WTC11 (cell line): ENCODE measurements around the gene CHERP. TPM values are rescaled to one million over a fixed set of nuclear protein-coding genes. Genes with fewer than 3 reads are reported as not detected.

Experiments
- ATAC-seq: fragments of 200-7000 bp; cut with Tn5 transposase; 2 replicates; pipeline ENCODE4 v1.10.0; 2021; ENCODE audit warnings: mild to moderate bottlenecking, moderate library complexity
- CTCF ChIA-PET: fragments of 300-600 bp; sonication (Branson Sonifier 250); formaldehyde crosslinking; loops from one replicate; lab custom pipeline; 2021; ENCODE audit warnings: antibody characterized with exemption; lab: Charles Lee
- POLR2A ChIA-PET: fragments of 350-600 bp; sonication (Branson Sonifier 250); formaldehyde crosslinking; loops from one replicate; lab custom pipeline; 2021; ENCODE audit warnings: antibody characterized with exemption; lab: Charles Lee
- DNase-seq: peaks from one replicate; pipeline ENCODE4 v3.0.0; 2021; ENCODE audit warnings: low spot score
- H3K27ac Mint-ChIP-seq: 2 replicates; pipeline ENCODE4 v1.8.0; 2021; ENCODE audit warnings: mixed read lengths
- H3K27me3 Mint-ChIP-seq: 2 replicates; pipeline ENCODE4 v1.8.0; 2021; ENCODE audit warnings: low read depth, mild to moderate bottlenecking, moderate library complexity, mixed read lengths
- H3K36me3 Mint-ChIP-seq: 2 replicates; pipeline ENCODE4 v1.8.0; 2021; ENCODE audit warnings: mixed read lengths
- H3K4me1 Mint-ChIP-seq: 2 replicates; pipeline ENCODE4 v1.8.0; 2022; ENCODE audit warnings: mixed read lengths
- H3K4me3 Mint-ChIP-seq: 2 replicates; pipeline ENCODE4 v1.8.0; 2021; ENCODE audit warnings: mild to moderate bottlenecking, moderate library complexity, mixed read lengths
- H3K9me3 Mint-ChIP-seq: 2 replicates; pipeline ENCODE4 v1.8.0; 2021; ENCODE audit warnings: mixed read lengths
- ARID4B ChIP-seq: sonication (generic); formaldehyde crosslinking; IDR thresholded peaks from 2 replicates; pipeline ENCODE4 v1.8.0; 2023; ENCODE audit warnings: missing genetic modification reagents, mild to moderate bottlenecking, borderline replicate concordance
- ATF2 ChIP-seq: sonication (generic); formaldehyde crosslinking; IDR thresholded peaks from 2 replicates; pipeline ENCODE4 v1.8.1; 2022; ENCODE audit warnings: low read depth, missing genetic modification reagents, borderline replicate concordance
- ETV6 ChIP-seq: sonication (generic); formaldehyde crosslinking; IDR thresholded peaks from 2 replicates; pipeline ENCODE4 v1.8.1; 2022; ENCODE audit warnings: mild to moderate bottlenecking, missing genetic modification reagents
- FOXP1 ChIP-seq: sonication (generic); formaldehyde crosslinking; IDR thresholded peaks from 2 replicates; pipeline ENCODE4 v1.8.0; 2022; ENCODE audit warnings: missing genetic modification reagents, mild to moderate bottlenecking, moderate library complexity, borderline replicate concordance
- GABPB1 ChIP-seq: sonication (generic); formaldehyde crosslinking; IDR thresholded peaks from 2 replicates; pipeline ENCODE4 v1.8.1; 2023; ENCODE audit warnings: mild to moderate bottlenecking, missing genetic modification reagents
- GRHL2 ChIP-seq: fragments of 250-450 bp; sonication (Bioruptor Pico); IDR thresholded peaks from 2 replicates; pipeline ENCODE4 v1.8.0; 2022; ENCODE audit warnings: mild to moderate bottlenecking, moderate library complexity; ENCODE audit not compliant: insufficient replicate concordance, severe bottlenecking
- IRF2 ChIP-seq: sonication (generic); formaldehyde crosslinking; IDR thresholded peaks from 2 replicates; pipeline ENCODE4 v1.8.0; 2022; ENCODE audit warnings: low read depth, missing genetic modification reagents, borderline replicate concordance
- JAZF1 ChIP-seq: fragments of 250-450 bp; sonication (Bioruptor Pico); IDR thresholded peaks from 2 replicates; pipeline ENCODE4 v1.9.0; 2021; ENCODE audit warnings: moderate library complexity, mild to moderate bottlenecking, inconsistent platforms
- JUN ChIP-seq: sonication (generic); formaldehyde crosslinking; IDR thresholded peaks from 2 replicates; pipeline ENCODE4 v1.8.0; 2023; ENCODE audit warnings: mild to moderate bottlenecking, missing genetic modification reagents
- MYBL2 ChIP-seq: sonication (generic); formaldehyde crosslinking; IDR thresholded peaks from 2 replicates; pipeline ENCODE4 v1.8.1; 2023; ENCODE audit warnings: mild to moderate bottlenecking, moderate library complexity, missing genetic modification reagents
- NFATC4 ChIP-seq: fragments of 250-450 bp; sonication (Bioruptor Pico); IDR thresholded peaks from 2 replicates; pipeline ENCODE4 v1.9.0; 2021; ENCODE audit warnings: mild to moderate bottlenecking
- NFYB ChIP-seq: sonication (generic); formaldehyde crosslinking; conservative IDR thresholded peaks from 2 replicates; pipeline ENCODE4 v1.8.0; 2022; ENCODE audit warnings: low read depth, missing genetic modification reagents
- SOX15 ChIP-seq: fragments of 250-450 bp; sonication (Bioruptor Pico); IDR thresholded peaks from 2 replicates; pipeline ENCODE4 v1.9.0; 2021; ENCODE audit warnings: mild to moderate bottlenecking
- ZBTB43 ChIP-seq: sonication (generic); formaldehyde crosslinking; IDR thresholded peaks from 2 replicates; pipeline ENCODE4 v1.8.1; 2023; ENCODE audit warnings: mild to moderate bottlenecking, missing genetic modification reagents
- ZNF416 ChIP-seq: fragments of 250-450 bp; sonication (Bioruptor Pico); IDR thresholded peaks from 2 replicates; pipeline ENCODE4 v1.9.0; 2021; ENCODE audit warnings: mild to moderate bottlenecking, inconsistent platforms
- total RNA-seq: library from RNA; stranded (reverse); gene quantifications from 3 replicates; pipeline ENCODE4 v1.2.3, GENCODE V29; 2021
- TF ChIP-seq, protein P1 (sequence below): fragments of 250-450 bp; sonication (Bioruptor Pico); IDR thresholded peaks from 2 replicates; pipeline ENCODE4 v1.9.0; 2021; ENCODE audit warnings: mild to moderate bottlenecking
- TF ChIP-seq, protein P2 (sequence below): sonication (generic); formaldehyde crosslinking; IDR thresholded peaks from 2 replicates; pipeline ENCODE4 v1.8.1; 2022; ENCODE audit warnings: missing genetic modification reagents, borderline replicate concordance
- TF ChIP-seq, protein P3 (sequence below): sonication (generic); formaldehyde crosslinking; IDR thresholded peaks from 2 replicates; pipeline ENCODE4 v1.8.1; 2023; ENCODE audit warnings: mild to moderate bottlenecking, missing genetic modification reagents, moderate library complexity

Gene CHERP
- total RNA-seq, 1 experiment from 2014 or later = 98.7 TPM

DNA sequence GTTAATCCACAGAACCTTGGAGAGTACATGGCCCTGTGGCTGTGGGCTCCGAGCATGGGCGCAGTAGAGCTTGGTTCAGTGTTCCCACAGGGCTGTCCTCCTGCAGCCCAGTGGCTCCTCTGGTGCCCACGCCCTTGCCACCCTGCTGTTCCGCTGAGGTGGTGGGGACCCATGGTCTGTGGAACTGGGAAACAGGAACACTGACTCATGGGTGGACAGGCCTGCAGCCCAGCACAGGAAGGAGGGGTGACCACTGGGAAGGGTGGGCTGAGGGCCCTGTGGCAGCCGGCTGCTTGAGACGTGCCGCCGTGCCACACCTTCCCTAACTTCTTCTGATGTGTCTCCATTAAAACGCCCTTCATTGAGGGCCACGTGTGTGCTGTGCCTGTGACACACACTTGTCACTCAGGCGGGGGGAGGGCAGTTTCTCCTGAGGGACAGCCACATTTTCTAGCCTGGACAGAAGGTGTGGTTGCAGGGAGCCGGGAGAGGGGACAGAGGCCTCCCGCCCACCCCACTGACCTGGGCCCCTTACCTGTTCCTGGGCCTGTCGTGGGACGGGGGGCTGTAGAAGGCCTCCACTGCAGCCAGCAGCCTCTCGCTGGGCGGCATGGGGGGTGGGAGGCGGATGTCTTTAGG is 21.1 kb downstream of the CHERP start:
- TF ChIP-seq ATF2 (no peak), JUN (CRISPR knock-in tag) (no peak), ZBTB43 (CRISPR knock-in tag) (no peak), ZNF416 (no peak), GRHL2 (no peak), FOXP1 (CRISPR knock-in tag) (no peak), ARID4B (CRISPR knock-in tag) (no peak), MYBL2 (CRISPR knock-in tag) (no peak), SOX15 (CRISPR knock-in tag) (no peak), JAZF1 (CRISPR knock-in tag) (no peak), IRF2 (CRISPR knock-in tag) (no peak)
- TF ChIP-seq, protein P1, sequence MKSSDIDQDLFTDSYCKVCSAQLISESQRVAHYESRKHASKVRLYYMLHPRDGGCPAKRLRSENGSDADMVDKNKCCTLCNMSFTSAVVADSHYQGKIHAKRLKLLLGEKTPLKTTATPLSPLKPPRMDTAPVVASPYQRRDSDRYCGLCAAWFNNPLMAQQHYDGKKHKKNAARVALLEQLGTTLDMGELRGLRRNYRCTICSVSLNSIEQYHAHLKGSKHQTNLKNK = no peak
- TF ChIP-seq, protein P2, sequence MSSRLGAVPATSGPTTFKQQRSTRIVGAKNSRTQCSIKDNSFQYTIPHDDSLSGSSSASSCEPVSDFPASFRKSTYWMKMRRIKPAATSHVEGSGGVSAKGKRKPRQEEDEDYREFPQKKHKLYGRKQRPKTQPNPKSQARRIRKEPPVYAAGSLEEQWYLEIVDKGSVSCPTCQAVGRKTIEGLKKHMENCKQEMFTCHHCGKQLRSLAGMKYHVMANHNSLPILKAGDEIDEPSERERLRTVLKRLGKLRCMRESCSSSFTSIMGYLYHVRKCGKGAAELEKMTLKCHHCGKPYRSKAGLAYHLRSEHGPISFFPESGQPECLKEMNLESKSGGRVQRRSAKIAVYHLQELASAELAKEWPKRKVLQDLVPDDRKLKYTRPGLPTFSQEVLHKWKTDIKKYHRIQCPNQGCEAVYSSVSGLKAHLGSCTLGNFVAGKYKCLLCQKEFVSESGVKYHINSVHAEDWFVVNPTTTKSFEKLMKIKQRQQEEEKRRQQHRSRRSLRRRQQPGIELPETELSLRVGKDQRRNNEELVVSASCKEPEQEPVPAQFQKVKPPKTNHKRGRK (CRISPR knock-in tag) = no peak
- Mint-ChIP-seq H3K36me3 (peaks cover 60% of the 10 kb centered on the region), H3K9me3 (no peaks in the 10 kb centered on the region), H3K27me3 (no peaks in the 10 kb centered on the region), H3K4me3 (no peak overlapping the region), H3K4me1 (no peaks in the 10 kb centered on the region), H3K27ac (no peak overlapping the region)
- ATAC-seq (no peak), DNase-seq (no peak)
- CTCF ChIA-PET = no interaction called here
- POLR2A ChIA-PET = no interaction called here

GRCh38 chr19:16520074-16520973 is 21.9 kb downstream of the CHERP start:
- no peaks in the 10 kb centered on the region for H3K9me3 Mint-ChIP-seq
- DNase-seq = no peak
- ChIA-PET POLR2A (interaction anchor here (0.6 kb wide), 1 partner anchor 64 kb away, joined by 3 read pairs; no protein-coding TSS in a partner anchor), CTCF (no interaction called here)
- no peak overlapping the region for H3K4me3 Mint-ChIP-seq
- H3K27ac Mint-ChIP-seq = no peak overlapping the region; the same call in 1 of the 2 replicates
- H3K27me3 Mint-ChIP-seq = no peaks in the 10 kb centered on the region
- peaks cover 57% of the 10 kb centered on the region for H3K36me3 Mint-ChIP-seq
- ATAC-seq = no peak
- TF ChIP-seq NFYB (CRISPR knock-in tag) (no peak), GABPB1 (no peak), NFATC4 (no peak), ETV6 (no peak)
- TF ChIP-seq, protein P3, sequence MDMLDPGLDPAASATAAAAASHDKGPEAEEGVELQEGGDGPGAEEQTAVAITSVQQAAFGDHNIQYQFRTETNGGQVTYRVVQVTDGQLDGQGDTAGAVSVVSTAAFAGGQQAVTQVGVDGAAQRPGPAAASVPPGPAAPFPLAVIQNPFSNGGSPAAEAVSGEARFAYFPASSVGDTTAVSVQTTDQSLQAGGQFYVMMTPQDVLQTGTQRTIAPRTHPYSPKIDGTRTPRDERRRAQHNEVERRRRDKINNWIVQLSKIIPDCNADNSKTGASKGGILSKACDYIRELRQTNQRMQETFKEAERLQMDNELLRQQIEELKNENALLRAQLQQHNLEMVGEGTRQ (CRISPR knock-in tag) = no peak
- no peaks in the 10 kb centered on the region for H3K4me1 Mint-ChIP-seq
